Eye (tissue), 1 donor: Measurements from ENCODE around the gene ZNF831.
A peak's percentile ranks its signal among the peaks of the same experiment; 100 is the strongest.

Experiments used
- DNase-seq: peaks from one replicate; pipeline ENCODE4 v3.0.0-alpha.2; 2015

ZNF831 gene

DNA sequence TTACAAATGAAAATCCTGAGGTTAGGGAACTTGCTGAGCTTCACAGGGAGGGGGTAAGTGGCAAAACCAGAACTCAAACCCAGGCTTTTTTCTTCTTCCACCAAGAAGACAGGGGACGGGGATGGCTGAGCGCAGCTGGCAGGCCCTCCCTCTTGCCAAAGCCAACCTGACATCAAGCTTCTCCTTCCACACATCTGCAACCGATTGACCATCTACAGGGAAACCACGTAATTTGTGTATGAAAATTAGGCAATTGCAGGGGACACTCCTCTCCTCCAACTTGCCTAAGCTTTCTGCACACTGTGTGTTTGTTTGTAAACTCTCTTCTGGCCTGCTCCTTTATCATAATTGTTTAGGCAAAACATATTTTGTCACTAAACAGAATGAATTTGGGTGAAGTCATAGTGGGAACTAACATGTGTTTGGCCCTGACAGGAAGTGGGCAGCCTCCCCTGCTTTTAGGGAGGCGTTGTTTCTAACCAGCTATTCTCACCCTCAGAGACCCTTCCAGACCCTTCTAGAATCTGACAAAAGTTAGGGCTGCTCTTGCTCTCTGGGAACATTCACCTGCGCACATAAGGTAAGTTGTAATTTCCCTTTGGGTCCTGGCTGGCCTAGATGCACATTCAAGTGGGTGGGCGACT, 18.9 kb downstream of the ZNF831 start:
- no peak for DNase-seq

DNA sequence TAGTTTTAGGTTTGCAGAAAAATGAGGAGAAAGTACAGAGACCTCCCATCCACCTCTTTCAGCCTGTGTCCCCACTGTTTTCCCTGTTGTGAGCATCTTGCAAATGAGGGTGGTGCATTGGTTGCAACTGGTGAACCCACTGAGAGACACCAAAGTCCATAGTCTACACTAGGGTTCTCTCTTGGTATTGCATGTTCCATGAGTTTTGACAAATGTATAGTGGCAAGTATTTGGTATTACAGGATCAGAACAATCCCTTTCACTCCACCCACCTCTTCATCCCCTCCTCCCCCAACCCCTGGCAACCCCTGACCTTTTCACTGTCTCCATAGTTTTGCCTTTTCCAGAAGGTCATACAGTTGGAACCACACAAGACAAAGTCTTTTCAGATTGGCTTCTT, 20.1 kb downstream of the ZNF831 start:
- DNase-seq = no peak

DNA sequence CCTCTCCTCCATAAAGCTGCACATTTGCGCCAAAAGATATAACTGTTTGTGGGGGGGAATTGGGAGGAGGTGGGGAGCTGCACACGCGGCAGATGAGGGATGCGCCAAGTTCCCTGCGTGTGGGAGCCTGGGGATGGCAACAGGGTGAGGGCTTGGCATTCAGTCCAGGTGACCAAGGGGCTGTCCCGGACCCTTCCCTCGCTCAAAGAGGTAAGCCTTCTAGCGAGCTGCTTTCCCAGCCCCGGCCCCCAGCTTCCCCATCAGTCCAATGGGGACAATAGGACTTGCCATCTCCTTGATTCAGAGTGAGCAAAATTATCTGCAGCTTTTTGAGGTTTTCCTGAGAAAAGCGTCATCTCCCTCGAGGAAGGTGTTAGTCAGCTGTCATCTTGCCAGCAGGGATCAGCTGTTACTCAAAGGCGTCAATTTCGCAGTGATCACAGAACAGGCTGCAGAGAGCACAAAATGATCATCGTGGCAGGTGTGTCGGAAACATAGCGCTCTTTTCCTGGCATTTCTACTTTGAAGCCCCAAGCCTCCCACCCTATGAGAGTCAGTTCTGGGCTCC, 21.3 kb downstream of the ZNF831 start:
- DNase-seq = no peak

DNA sequence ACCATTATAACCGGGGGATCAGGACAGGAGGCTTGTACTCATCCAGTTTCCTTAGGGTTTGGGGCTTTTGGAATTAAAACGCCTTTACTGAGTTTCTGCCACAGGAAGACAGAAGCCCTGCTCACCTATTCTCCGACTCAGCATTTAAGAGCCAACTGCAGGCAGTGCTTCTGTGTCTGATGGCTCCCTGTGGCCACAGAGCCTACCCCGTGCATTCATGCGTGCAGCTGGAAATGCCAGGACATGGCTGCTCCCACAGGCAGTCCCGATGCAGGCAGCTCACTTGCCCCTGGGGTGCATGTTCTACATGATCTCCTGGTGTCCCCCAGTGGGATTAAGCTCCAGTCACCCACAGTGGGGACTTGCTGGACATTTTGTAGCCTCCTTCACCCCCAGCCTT, 22.2 kb downstream of the ZNF831 start:
- DNase-seq = peak; percentile 55

DNA sequence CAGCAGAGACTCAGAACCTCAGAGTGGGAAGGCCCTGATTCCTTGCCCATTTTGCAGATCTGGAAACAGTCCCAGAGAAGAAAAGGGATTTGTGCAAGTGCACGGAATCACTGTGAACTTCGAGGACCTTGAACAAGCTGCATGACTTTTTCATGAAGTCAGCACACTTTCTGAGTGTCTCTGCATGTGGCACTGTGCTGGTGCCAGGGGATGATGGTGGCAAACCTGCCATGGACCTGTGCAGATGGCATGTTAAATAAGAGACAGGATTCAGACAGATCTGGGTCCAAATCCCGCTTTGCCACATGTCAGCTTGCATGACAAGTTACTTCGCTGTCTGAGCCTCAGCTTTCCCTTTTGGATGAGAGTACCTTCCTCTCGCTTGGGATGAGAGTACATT, 26.8 kb downstream of the ZNF831 start:
- DNase-seq = no peak

- DNase-seq = no peak
Observed at GRCh38 chr20:59191036-59191755, 27.6 kb downstream of the ZNF831 start.

- DNase-seq = no peak
Observed at GRCh38 chr20:59191756-59192532, 28.3 kb downstream of the ZNF831 start.

DNA sequence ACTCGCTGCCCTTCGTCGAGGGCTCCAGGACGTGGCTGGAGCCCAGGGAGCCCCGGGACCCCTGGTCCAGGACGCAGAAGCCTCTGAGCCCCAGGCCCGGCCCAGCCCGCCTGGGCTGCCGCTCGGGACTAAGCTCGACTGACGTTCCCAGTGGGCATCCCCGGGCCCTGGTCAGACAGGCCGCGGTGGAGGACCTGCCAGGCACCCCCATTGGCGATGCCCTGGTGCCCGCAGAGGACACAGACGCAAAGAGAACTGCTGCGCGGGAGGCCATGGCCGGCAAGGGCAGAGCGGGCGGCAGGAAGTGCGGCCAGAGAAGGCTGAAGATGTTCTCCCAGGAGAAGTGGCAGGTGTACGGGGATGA, 28.9 kb downstream of the ZNF831 start:
- no peak for DNase-seq

DNA sequence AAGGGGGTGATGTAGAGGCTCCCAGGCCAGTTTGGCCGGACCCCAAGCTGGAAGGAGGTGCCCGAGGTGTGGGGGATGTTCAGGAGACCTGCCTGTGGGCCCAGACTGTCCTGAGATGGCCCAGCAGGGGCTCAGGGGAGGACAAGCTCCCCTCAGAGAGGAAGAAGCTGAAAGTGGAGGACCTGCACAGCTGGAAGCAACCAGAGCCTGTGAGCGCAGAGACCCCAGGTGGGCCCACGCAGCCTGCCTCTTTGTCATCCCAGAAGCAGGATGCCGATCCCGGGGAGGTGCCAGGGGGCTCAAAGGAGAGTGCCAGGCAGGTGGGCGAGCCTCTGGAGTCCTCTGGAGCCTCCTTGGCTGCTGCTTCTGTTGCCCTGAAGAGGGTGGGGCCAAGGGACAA, 29.7 kb downstream of the ZNF831 start:
- DNase-seq = no peak

GRCh38 chr20:59194023-59194935, 30.7 kb downstream of the ZNF831 start:
- DNase-seq = no peak

DNA sequence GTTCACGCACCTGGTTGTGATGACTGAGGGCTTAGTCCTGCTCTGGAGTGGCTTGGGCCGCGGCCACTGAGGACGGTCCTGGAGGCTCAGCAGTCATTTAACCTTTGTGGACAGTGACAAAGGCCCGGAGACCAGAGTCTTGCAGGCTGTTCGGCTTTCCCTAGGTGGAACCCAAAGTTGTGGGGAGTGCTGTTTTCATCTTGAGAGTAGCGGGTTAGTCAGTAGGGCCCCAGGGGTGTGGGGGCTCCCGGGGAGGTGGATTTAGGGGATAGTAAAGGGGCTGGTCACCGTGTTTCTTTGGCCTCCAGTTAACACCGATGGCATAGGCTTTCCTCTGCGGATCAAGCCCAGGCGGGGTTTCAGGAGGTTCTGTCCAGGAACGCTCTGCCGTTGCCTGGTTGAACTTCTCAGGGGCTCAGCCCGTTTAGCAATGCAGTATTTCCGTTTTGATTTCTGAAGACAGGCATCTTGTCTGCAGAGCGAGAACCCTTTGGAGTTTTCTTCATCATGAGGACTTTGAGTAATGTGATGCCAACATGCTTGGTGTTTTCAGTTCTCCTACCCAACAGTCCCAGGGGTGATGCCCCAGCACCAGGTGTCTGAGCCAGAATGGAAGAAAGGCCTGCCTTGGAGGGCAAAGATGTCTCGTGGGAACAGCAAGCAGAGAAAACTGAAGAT, 31.8 kb downstream of the ZNF831 start:
- no peak for DNase-seq

DNA sequence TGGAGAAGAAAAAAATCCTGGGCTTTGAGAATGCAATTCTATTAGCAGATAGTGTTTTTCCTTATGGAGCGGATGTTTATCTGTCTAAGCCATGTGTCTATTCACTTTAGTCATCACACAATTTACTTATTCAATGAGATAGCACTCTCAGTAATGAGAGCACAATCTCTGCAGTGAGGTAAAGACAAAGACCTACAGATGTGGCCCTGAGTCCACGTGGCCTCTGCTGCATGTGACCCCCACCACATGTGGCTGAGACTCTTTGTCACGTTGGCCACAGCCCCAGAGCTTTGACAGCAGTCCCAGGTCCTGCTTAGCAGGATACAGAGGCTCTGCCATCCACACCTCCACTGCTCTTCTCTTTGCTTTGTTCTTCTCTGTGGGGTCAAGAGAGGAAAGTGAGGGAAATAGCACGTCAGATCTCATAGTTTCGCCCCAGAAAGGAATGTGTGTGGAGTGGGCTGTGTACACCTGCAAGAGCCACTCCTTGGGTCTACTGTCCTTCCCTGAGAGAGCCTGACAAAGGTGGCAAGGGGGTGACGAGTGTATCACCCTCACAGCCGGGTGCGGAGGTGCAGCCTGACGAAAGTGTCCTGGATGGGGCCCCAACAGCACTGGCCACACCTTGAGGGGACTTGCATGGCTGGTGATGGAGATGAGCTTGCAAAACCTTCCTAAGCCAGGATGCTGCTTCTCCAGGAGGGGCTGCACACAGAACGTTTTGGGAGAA, 40.7 kb downstream of the ZNF831 start:
- no peak for DNase-seq

DNA sequence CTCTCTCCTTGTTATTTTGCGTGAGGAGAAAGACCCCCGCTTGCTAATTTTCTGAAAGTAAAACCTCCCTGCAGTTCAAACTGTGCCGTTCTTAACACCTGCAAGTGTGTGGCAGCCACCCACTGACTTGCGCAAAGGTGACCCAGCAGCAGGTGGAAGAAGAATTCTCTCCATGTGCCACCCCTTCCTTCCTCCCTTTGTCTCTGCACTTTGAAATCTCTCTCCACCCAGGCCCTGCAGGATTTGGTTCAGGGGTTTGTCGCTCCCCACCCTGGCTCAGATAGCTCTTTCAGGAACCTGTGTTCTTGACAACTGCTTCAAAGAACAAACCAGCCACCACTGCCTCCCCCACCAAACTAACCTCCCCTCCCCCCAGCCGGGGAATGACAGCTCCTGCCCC, 41.4 kb downstream of the ZNF831 start:
- no peak for DNase-seq

- DNase-seq = no peak
Observed at GRCh38 chr20:59207235-59207634, 43.6 kb downstream of the ZNF831 start.

DNA sequence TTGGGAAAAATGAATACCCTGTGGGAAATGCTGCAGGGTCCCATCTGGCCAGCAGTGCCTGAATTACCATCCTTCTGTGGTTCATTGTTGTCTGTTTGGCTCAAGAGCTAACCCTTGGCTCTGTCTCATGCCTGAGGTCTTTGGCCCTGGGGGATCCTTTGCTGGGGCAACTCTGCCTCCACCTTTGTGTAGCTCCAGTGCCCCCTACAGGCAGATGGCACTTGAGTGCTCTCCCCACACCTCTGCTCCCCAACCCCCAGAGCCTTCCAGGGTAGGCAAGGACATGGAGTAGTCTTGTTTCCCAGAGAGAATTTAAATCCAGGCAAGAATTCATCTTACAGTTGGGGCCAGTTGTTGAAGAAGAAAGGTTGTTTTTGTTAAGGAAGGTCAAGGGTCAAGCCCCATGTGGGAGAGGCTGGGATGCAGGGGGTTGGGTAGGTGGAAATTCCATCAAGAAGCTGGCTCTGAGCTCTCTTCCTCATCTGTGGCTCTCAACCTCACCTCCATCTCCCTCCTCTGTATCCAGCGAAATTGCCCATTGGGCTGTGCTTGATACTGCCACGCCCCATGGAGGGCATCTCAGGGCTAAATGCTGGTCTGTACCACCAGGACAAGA, 44.2 kb downstream of the ZNF831 start:
- no peak for DNase-seq

GRCh38 chr20:59210186-59210585, 46.6 kb downstream of the ZNF831 start:
- no peak for DNase-seq

- DNase-seq = no peak
Observed at GRCh38 chr20:59211208-59211765, 47.7 kb downstream of the ZNF831 start.

- no peak for DNase-seq
Observed at GRCh38 chr20:59214073-59214472, 50.5 kb downstream of the ZNF831 start.

DNA sequence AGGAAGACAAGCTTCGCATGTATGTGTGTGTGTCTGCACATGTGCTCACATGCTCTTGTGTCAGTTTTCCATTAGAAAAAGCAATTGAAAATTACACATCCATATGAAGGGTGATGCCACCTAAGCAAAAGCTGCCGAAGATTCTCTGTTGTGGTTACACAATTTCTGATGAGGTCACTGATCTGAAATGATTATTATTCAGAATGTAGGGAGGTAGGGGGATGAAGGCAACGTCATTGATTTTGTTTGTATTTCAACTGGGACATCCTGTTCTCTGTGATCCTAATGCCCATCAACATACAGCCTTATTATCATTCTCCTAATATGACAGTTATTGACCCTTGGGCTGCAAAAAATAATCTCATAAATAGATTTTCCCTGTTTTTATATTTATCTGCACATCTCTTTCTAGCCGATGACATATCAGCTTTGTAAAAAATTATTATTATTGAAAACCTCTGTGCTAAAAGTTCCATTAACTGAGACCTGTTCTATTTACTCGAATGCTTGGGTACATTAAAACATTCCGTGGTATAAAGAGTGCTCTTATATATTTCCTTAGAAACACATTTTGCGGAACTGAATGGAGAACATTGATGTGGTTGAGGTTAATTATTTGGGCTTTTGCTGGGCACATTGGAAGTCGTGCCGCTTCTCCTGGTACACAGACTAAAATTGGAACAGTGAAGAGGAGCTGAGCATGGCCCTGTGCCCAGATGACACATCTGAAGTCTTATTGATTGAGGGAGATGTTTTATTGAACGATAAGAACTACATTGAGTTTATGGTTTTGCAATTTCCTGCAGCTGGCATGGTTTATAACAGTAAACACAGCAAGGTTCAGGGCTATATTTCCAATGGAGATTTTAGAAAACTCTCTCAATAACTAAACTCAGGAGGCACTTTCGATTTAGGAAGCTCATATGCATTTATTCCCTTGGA, 51.3 kb downstream of the ZNF831 start:
- DNase-seq = no peak
